Subcutaneous abdominal adipose tissue (tissue), 5 donors: Measurements from ENCODE around the gene CDC42BPB.

ENCODE experiments used
- H3K27ac ChIP-seq: one replicate; pipeline ENCODE4 v1.7.0; 2013; ENCODE audit warnings: low read depth, mild to moderate bottlenecking, inconsistent platforms, low read length, moderate library complexity
- H3K27me3 ChIP-seq, 5 donors: one replicate each; pipeline ENCODE4 v1.7.0; 2013; ENCODE audit warnings: low read length in 5 of 5, inconsistent platforms in 1 of 5; ENCODE audit not compliant: control insufficient read depth in 5 of 5, insufficient read depth in 4 of 5
- H3K36me3 ChIP-seq, 5 donors: one replicate each; pipeline ENCODE4 v1.7.0; 2013; ENCODE audit warnings: low read length in 5 of 5; ENCODE audit not compliant: control insufficient read depth in 5 of 5, insufficient read depth in 5 of 5
- H3K4me1 ChIP-seq, 5 donors: one replicate each; pipeline ENCODE4 v1.7.0; 2013; ENCODE audit warnings: low read length in 5 of 5, mild to moderate bottlenecking in 3 of 5, moderate library complexity in 1 of 5; ENCODE audit not compliant: control insufficient read depth in 5 of 5, insufficient read depth in 5 of 5
- H3K4me3 ChIP-seq, 5 donors: one replicate each; pipeline ENCODE4 v1.7.0; 2013; ENCODE audit warnings: low read length in 5 of 5, low read depth in 1 of 5
- H3K9ac ChIP-seq, 5 donors: one replicate each; pipeline ENCODE4 v1.7.0; 2013; ENCODE audit warnings: low read length in 5 of 5, mild to moderate bottlenecking in 4 of 5, moderate library complexity in 3 of 5
- H3K9me3 ChIP-seq, 5 donors: one replicate each; pipeline ENCODE4 v1.7.0; 2013; ENCODE audit warnings: low read length in 5 of 5; ENCODE audit not compliant: control insufficient read depth in 5 of 5
- donor health status: healthy.
- donor health status: healthy.
- donor health status: healthy.
- donor health status: healthy.
- donor health status: healthy.

CDC42BPB gene

DNA sequence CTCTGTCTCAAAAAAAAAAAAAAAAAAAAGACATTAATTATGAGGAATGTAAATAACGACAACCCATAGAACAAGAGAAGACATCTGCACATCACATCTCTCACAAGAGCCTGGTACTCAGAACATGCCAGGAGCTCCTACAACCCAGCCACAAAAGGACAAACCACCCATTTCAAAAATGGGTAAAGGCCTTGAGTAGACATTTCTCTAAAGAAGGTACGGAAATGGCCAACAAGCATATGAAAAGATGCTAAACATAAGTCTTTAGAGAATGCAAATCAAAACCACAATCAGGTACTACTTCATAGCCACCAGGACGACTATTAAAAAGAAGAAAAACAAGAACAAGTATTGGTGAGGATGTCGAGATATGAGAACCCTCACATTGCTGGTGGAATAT, 121.6 kb downstream of the CDC42BPB start:
- no peak overlapping the region for H3K27ac ChIP-seq
- peaks cover 0 to 73% (median 57%) of the 10 kb centered on the region in 5 donors for H3K36me3 ChIP-seq
- no peaks in the 10 kb centered on the region for H3K9me3 ChIP-seq
- peaks cover 0 to 3% (median under 1%) of the 10 kb centered on the region in 5 donors for H3K27me3 ChIP-seq
- H3K4me1 ChIP-seq = peaks cover 0 to under 1% (median 0%) of the 10 kb centered on the region in 5 donors
- H3K4me3 ChIP-seq = no peak overlapping the region
- H3K9ac ChIP-seq = no peak overlapping the region

DNA sequence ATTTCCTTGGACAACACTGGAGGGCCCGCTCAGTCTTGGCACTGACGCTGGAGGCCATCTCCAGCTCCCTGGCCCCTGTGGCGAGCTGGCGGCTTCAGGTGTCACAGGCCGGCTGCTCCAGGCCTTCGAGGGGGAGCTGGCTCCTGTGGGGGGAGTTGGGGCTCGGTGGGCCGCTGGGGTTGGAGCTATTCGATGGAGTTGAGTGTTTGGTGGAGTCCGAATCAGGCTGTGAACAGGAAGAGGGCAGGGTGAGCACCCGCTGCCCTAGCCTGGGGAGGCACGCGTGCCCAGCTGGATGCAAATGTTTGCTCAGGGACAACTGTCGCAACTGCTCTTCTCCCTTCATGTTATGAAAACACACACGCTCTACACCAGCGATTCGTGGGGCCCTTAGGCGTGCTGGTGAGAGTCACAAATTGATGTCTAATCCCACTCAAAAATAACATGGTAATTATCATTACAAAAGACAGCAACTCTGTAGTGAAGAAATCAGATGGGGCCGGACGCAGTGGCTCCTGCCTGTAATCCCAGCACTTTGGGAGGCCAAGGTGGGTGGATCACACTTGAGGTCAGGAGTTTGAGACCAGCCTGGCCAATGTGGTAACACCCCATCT, 123.6 kb downstream of the CDC42BPB start:
- no peak overlapping the region for H3K9ac ChIP-seq
- H3K27ac ChIP-seq = no peak overlapping the region
- no peaks in the 10 kb centered on the region for H3K9me3 ChIP-seq
- H3K36me3 ChIP-seq = peaks cover 0 to 56% (median 39%) of the 10 kb centered on the region in 5 donors
- no peak overlapping the region for H3K4me3 ChIP-seq
- H3K27me3 ChIP-seq = peaks cover 6 to 19% (median 14%) of the 10 kb centered on the region in 5 donors
- H3K4me1 ChIP-seq = peaks cover 0 to 20% (median 15%) of the 10 kb centered on the region in 5 donors

DNA sequence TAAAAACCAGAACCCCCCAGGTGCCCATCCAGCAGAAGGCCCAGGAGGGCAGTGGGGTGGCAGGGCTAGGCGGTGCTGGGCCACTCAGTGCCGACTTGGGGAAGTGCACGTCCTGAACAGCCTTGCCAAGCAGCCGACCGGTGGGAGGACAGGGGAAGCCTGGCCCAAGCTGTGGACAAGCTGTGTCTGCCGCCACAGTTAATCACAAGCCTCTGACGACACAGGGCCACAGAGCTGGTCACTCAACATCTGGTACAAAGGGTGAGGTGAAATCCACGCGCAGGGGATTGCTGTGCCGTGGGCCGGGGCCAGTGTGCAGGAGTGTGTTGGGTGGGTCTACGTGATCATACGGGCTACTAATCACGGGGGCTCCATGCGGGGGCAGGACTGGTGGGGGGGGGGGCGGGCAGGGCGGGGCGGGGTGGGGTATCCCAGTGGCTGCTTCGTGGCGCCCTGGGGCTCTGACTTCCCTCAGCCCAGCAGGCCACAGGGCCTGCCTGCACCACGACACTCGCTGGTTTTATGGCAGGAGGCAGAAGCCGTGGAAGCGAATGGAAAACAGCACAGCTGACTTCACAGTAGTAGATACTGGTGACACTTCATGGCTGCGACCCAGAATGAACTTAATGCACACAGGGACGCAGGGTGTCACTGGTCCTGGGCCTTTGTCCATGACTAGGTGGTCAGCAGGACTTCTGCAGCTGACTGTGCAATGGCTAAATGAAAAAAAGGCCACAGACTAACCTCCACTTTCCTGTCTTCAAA, 124.7 kb downstream of the CDC42BPB start:
- Histone ChIP-seq H3K4me1 (peaks cover 0 to 31% (median 25%) of the 10 kb centered on the region in 5 donors), H3K27ac (no peak overlapping the region), H3K36me3 (peaks cover 0 to 45% (median 30%) of the 10 kb centered on the region in 5 donors), H3K9ac (no peak overlapping the region), H3K27me3 (peaks cover 8 to 21% (median 16%) of the 10 kb centered on the region in 5 donors), H3K4me3 (no peak overlapping the region), H3K9me3 (no peaks in the 10 kb centered on the region)

DNA sequence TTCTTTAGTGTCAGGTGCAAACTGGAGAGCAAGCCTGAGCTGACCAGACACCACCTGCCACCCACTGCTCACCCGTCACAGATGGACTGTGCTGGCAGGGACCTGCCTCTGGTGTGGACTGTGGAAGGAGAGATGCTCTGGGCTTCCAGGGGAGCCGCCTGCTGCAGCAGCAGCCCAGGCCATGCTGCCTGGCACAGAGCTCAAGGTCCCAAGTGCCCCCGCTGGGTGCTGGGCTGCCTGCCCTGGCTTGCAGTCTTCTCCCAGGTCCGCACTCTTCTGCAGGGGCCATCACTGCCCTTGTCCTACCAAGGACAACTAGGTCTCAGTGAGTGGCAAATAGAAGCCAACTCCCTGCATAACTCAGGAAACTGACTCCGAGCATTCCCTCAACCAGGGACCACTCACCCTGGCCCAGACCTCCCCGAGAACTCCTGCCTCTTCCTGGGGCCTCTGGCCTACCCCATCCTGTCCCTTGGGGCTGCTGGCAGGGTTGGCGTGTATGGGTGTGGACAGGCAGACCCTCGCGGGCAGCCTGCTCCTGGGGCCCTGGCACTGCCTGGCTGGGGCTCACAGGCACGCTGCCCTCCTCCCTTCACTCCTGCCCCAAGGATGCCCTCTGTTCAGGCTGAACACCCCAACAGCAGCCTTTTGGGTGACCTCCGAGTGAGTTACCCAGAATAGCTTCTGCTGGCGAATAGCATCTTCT, 125.6 kb downstream of the CDC42BPB start:
- H3K4me1 ChIP-seq = peaks cover 0 to 32% (median 25%) of the 10 kb centered on the region in 5 donors
- no peak overlapping the region for H3K27ac ChIP-seq
- H3K36me3 ChIP-seq = peaks cover 0 to 36% (median 23%) of the 10 kb centered on the region in 5 donors
- H3K9me3 ChIP-seq = no peaks in the 10 kb centered on the region
- no peak overlapping the region for H3K9ac ChIP-seq
- peaks cover 11 to 22% (median 16%) of the 10 kb centered on the region in 5 donors for H3K27me3 ChIP-seq
- H3K4me3 ChIP-seq = no peak overlapping the region

DNA sequence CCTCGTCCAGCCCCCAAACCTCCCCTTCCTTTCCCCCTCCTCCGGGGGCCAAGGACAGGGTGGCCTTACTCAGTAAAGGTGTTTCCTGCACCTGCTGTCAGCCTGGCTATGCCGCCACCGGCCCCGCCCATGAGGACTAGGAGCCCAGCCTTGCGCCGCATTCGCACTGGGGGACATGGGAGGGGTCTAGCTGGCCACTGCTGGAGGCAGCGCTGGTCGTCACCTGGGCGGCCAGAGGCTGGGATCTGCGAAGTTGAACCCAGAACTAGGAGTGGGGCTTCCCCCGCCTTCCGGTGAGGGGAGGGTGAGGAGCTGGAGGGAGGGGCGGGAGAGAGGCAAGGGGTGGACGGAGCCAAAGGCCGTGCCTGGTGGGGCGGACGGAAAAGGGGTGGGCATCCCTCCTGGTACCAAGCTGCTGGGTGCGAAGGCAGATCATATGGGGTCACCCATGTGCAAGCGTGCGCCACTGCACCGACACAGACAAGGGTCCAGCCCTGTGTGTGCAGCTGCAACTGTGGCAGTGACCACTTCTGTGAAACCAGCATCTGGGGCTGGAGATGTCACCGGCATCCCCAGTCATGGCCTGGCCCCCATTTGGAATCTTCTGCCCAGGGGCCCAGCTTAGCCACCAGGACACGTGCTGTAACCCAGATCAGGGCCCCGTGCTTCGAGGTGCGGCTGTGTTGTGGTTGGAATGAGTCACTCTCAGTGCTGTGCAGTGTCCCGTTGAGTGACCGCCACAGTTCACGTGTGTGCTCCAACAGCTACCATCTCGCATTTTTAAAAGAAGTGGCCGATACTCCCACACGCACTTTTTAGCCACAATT, 126.4 kb downstream of the CDC42BPB start:
- Histone ChIP-seq H3K36me3 (peaks cover 0 to 28% (median 16%) of the 10 kb centered on the region in 5 donors), H3K27me3 (peaks cover 11 to 24% (median 16%) of the 10 kb centered on the region in 5 donors), H3K9ac (no peak overlapping the region), H3K9me3 (no peaks in the 10 kb centered on the region), H3K27ac (no peak overlapping the region), H3K4me3 (no peak overlapping the region), H3K4me1 (peaks cover 0 to 32% (median 25%) of the 10 kb centered on the region in 5 donors)

DNA sequence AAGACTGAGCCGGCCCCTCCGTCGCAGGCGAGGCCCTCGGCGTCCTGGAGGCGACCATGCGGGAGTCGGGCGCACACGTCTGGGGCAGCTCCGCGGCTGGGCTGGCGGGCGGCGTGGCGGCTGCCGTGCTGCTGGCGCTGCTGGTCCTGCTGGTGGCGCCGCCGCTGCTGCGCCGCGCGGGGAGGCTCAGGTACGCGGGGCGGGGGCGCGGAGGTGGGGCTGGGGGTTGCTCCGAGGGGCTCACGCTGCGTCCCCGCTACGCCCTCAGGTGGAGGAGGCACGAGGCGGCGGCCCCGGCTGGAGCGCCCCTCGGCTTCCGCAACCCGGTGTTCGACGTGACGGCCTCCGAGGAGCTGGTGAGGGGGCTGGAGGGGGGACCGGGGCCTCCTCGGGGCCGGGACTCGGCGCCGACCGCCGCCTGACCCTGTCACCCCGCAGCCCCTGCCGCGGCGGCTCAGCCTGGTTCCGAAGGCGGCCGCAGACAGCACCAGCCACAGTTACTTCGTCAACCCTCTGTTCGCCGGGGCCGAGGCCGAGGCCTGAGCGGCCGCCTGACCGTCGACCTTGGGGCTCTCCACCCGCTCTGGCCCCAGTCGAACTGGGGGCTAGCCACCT, 127.1 kb downstream of the CDC42BPB start:
- Histone ChIP-seq H3K27ac (no peak overlapping the region), H3K36me3 (peaks cover 0 to 28% (median 15%) of the 10 kb centered on the region in 5 donors), H3K9me3 (no peaks in the 10 kb centered on the region), H3K4me1 (peaks cover 0 to 32% (median 25%) of the 10 kb centered on the region in 5 donors), H3K4me3 (peak overlapping the region in 1 of 5 donors; percentile 71), H3K9ac (no peak overlapping the region), H3K27me3 (peaks cover 11 to 31% (median 23%) of the 10 kb centered on the region in 5 donors)

DNA sequence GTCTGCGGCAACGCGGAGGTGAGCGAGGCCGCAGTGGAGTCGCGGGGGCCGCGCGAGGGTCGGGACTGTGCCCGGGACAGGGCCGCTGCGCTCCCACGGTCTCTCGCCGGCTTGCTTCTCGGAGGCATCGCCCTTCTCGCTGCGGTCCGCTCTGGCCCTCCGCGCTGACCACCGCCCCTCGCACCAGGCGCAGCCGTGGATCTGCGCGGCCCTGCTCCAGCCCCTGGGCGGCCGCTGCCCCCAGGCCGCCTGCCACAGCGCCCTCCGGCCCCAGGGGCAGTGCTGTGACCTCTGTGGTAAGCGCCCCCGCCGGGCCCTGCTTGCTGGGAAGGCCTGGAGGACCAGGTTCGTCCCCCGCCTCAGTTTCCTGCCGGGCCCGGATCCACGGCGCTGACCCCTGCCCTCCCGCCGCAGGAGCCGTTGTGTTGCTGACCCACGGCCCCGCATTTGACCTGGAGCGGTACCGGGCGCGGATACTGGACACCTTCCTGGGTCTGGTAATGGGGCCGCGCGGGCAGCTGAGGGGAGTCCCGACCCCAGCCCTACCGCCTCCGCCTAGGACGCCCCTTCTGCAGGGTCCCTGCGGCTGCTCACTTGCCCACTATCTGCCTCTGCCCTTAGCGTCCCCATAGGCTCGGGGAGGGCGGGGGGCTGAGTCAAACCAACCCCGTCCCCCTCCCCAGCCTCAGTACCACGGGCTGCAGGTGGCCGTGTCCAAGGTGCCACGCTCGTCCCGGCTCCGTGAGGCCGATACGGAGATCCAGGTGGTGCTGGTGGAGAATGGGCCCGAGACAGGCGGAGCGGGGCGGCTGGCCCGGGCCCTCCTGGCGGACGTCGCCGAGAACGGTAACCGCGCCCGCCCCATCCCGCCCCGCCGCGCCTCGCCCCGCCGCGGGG, 127.9 kb downstream of the CDC42BPB start:
- Histone ChIP-seq H3K9me3 (no peaks in the 10 kb centered on the region), H3K27ac (no peak overlapping the region), H3K4me1 (peaks cover 0 to 32% (median 25%) of the 10 kb centered on the region in 5 donors), H3K27me3 (peaks cover 16 to 36% (median 30%) of the 10 kb centered on the region in 5 donors), H3K9ac (no peak overlapping the region), H3K4me3 (peak overlapping the region in 3 of 5 donors; percentile 49 to 71 (median 65)), H3K36me3 (peaks cover 0 to 28% (median 15%) of the 10 kb centered on the region in 5 donors)

DNA sequence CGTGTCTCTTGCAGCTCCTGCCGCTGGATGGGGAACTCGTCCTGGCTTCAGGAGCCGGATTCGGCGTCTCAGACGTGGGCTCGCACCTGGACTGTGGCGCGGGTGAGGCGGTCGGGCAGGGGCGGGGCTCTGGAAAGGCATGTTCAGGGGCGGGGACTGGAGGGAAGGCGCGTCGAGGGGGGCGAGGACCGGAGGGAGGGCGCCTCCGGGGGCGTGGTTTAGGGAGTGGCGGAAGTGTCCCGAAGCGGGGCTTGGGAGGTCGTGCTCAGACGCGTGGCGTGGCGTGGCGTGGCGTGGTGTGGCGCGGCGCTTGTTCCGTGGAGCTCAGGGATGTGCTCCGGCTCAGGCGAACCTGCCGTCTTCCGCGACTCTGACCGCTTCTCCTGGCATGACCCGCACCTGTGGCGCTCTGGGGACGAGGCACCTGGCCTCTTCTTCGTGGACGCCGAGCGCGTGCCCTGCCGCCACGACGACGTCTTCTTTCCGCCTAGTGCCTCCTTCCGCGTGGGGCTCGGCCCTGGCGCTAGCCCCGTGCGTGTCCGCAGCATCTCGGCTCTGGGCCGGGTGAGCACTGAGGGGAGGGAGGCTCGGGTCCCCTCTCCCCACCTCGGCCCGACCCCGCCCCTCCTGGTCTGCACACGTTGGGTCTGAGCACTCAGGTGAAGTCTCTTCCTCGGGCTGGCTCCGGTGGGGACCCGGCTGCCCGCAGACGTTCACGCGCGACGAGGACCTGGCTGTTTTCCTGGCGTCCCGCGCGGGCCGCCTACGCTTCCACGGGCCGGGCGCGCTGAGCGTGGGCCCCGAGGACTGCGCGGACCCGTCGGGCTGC, 128.7 kb downstream of the CDC42BPB start:
- Histone ChIP-seq H3K9me3 (no peaks in the 10 kb centered on the region), H3K27me3 (peaks cover 21 to 45% (median 39%) of the 10 kb centered on the region in 5 donors), H3K4me3 (peak overlapping the region in 4 of 5 donors; percentile 42 to 71 (median 57)), H3K27ac (no peak overlapping the region), H3K36me3 (peaks cover 0 to 22% (median 12%) of the 10 kb centered on the region in 5 donors), H3K9ac (peak overlapping the region in 1 of 5 donors; percentile 74), H3K4me1 (peaks cover 0 to 36% (median 28%) of the 10 kb centered on the region in 5 donors)
